Measurements from ENCODE around the gene ADISSP.

GRCh38 chr20:3749087-3749688, 18.4 kb downstream of the ADISSP start:
- TF ChIP-seq CTCF (conservative IDR thresholded peaks at IDR 0.05 in 1 of 2, IDR thresholded peaks at IDR 0.05 in 1 of 2; ENCODE audit: extremely low read depth in 1 of 2, insufficient read depth in 1 of 2, low read depth in 1 of 2, low read length in 2 of 2) (no peak), EZH2 (IDR thresholded peaks at IDR 0.05; ENCODE audit: borderline replicate concordance, low read length) (no peak)

Data from mammary epithelial cell (primary cell).